DOHH2 (cell line): ENCODE measurements around the gene GRID1.

ENCODE experiments used
- H3F3A ChIP-seq: fragments of 200-600 bp; sonication (generic), shearing (Covaris generic); 2 replicates; pipeline ENCODE4 v1.6.0; 2016; ENCODE audit warnings: antibody characterized with exemption, mild to moderate bottlenecking; ENCODE audit not compliant: control insufficient read depth, insufficient read depth
- H3K27ac ChIP-seq: fragments of 200-600 bp; sonication (generic); 2 replicates; pipeline ENCODE4 v1.5.1; 2014; ENCODE audit warnings: low read depth, mild to moderate bottlenecking, low read length, moderate library complexity
- H3K27me3 ChIP-seq: fragments of 200-600 bp; sonication (generic); 2 replicates; pipeline ENCODE4 v1.6.1; 2014; ENCODE audit warnings: mild to moderate bottlenecking, low read length, mixed read lengths; ENCODE audit not compliant: control insufficient read depth
- H3K36me3 ChIP-seq: fragments of 200-600 bp; sonication (generic); 2 replicates; pipeline ENCODE4 v1.6.1; 2014; ENCODE audit warnings: mild to moderate bottlenecking, low read length, moderate library complexity, mixed read lengths; ENCODE audit not compliant: control insufficient read depth
- H3K4me1 ChIP-seq: fragments of 200-600 bp; sonication (generic); 2 replicates; pipeline ENCODE4 v1.6.1; 2014; ENCODE audit warnings: mild to moderate bottlenecking, low read length, mixed read lengths; ENCODE audit not compliant: control insufficient read depth
- H3K4me2 ChIP-seq: fragments of 200-600 bp; sonication (generic); 2 replicates; pipeline ENCODE4 v1.6.0; 2014; ENCODE audit warnings: mild to moderate bottlenecking, low read length, moderate library complexity
- H3K4me3 ChIP-seq: fragments of 200-600 bp; sonication (generic); 2 replicates; pipeline ENCODE4 v1.5.1; 2014; ENCODE audit warnings: mild to moderate bottlenecking, low read length, mixed read lengths
- H3K79me2 ChIP-seq: fragments of 200-600 bp; sonication (generic); 2 replicates; pipeline ENCODE4 v1.6.1; 2014; ENCODE audit warnings: mild to moderate bottlenecking, low read length, mixed read lengths; ENCODE audit not compliant: control insufficient read depth
- H3K9me2 ChIP-seq: fragments of 200-600 bp; sonication (generic); replicated peaks from 2 replicates; pipeline ENCODE4 v1.6.1; 2014; ENCODE audit warnings: mild to moderate bottlenecking, low read length, mixed read lengths; ENCODE audit not compliant: control insufficient read depth
- H3K9me3 ChIP-seq: fragments of 200-600 bp; sonication (generic); 2 replicates; pipeline ENCODE4 v1.6.1; 2014; ENCODE audit warnings: antibody characterized with exemption, low read length, mixed read lengths; ENCODE audit not compliant: control insufficient read depth, insufficient read depth
- H4K20me1 ChIP-seq: fragments of 200-600 bp; sonication (generic); 2 replicates; pipeline ENCODE4 v1.6.0; 2014; ENCODE audit warnings: low read depth, mild to moderate bottlenecking, antibody characterized with exemption, low read length, moderate library complexity; ENCODE audit not compliant: control insufficient read depth, insufficient read depth
- EZH2phosphoT487 ChIP-seq: fragments of 200-600 bp; sonication (generic); IDR thresholded peaks from 2 replicates; pipeline ENCODE4 v1.6.1; 2017; ENCODE audit warnings: borderline replicate concordance, mild to moderate bottlenecking, antibody characterized with exemption, low read length, moderate library complexity, mixed read lengths
- TF ChIP-seq, protein P1 (sequence below): fragments of 200-600 bp; sonication (generic); IDR thresholded peaks from one replicate; pipeline ENCODE4 v1.5.1; 2014; ENCODE audit warnings: antibody characterized with exemption, mild to moderate bottlenecking, low read depth, low read length; ENCODE audit not compliant: poor library complexity, severe bottlenecking

The GRID1 gene

DNA sequence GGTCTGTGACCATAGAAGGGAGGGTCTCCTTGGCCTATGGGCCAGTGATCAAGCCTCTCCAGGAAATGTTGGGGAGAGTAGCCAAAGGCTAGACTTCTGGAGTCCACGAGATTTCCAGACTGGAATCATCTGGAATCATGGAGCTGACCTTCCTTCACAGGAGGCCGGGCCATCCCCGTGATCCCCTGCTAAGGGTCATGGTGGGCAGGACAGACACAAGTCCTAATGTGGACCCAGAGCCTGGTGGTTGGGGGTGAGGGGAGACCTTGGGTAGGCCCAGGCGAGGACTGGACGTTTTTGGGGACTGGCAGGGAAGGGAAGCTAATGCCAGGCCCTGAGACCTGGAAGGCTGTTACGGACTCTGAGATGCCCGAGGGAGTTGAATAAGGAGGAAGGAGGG, 9.8 kb upstream of the GRID1 start:
- no peaks in the 10 kb centered on the region for H3K9me3 ChIP-seq
- no peaks in the 10 kb centered on the region for H3K27me3 ChIP-seq
- H3K4me3 ChIP-seq = no peak overlapping the region
- H4K20me1 ChIP-seq = no peaks in the 10 kb centered on the region
- TF ChIP-seq, protein P1, sequence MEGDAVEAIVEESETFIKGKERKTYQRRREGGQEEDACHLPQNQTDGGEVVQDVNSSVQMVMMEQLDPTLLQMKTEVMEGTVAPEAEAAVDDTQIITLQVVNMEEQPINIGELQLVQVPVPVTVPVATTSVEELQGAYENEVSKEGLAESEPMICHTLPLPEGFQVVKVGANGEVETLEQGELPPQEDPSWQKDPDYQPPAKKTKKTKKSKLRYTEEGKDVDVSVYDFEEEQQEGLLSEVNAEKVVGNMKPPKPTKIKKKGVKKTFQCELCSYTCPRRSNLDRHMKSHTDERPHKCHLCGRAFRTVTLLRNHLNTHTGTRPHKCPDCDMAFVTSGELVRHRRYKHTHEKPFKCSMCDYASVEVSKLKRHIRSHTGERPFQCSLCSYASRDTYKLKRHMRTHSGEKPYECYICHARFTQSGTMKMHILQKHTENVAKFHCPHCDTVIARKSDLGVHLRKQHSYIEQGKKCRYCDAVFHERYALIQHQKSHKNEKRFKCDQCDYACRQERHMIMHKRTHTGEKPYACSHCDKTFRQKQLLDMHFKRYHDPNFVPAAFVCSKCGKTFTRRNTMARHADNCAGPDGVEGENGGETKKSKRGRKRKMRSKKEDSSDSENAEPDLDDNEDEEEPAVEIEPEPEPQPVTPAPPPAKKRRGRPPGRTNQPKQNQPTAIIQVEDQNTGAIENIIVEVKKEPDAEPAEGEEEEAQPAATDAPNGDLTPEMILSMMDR = no peak
- TF ChIP-seq EZH2phosphoT487 = no peak
- H3F3A ChIP-seq = no peaks in the 10 kb centered on the region
- no peaks in the 10 kb centered on the region for H3K79me2 ChIP-seq
- no peak overlapping the region for H3K27ac ChIP-seq
- peaks cover 10% of the 10 kb centered on the region for H3K4me1 ChIP-seq
- no peak overlapping the region for H3K4me2 ChIP-seq
- H3K36me3 ChIP-seq = no peaks in the 10 kb centered on the region
- H3K9me2 ChIP-seq = no peaks in the 10 kb centered on the region

DNA sequence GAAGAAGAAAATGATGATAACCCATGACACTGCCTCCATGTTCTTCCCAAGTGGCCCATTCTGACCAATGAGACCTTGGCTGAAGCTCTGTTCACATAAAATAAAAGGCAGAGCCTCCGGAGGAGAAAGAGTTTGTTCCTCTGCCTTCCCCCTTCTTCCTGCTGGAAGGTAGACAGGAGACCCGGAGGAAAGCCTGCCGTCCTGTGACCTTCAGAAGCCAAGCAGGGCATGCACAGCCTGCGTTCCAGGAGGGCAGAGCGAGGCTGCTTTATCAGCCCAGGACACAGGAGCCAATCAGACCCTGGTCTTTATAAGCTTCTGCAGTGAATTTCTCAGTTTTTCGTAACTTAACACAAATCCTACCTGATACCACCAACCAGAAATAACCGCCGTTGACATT, 8.6 kb upstream of the GRID1 start:
- Histone ChIP-seq H3K27ac (no peak overlapping the region), H3K4me1 (peaks cover 10% of the 10 kb centered on the region), H3K9me2 (no peaks in the 10 kb centered on the region), H3K79me2 (no peaks in the 10 kb centered on the region), H3K4me3 (no peak overlapping the region), H3K27me3 (no peaks in the 10 kb centered on the region), H3K4me2 (no peak overlapping the region), H3K9me3 (no peaks in the 10 kb centered on the region), H3K36me3 (no peaks in the 10 kb centered on the region), H3F3A (no peaks in the 10 kb centered on the region), H4K20me1 (no peaks in the 10 kb centered on the region)
- TF ChIP-seq, protein P1 = no peak
- no peak for TF ChIP-seq EZH2phosphoT487

DNA sequence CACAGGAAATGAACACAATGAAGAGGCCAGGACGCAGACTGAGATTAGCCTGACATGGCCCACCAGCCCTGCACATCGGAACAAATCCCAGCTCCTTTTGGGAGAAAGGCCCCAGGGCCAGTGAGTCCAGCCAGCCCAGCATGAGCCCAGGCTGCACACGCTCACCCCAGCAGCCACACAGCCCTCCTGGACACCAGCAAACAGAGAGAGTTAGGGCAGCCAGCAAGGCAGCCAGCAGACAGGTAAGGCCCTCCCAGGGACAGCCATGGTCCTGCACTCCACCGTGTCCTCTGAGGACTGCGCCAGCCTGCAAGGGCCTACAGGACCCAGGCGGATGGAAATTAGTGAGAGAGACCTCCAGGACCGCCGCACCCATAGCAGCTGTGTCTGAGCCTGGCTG, 8.1 kb upstream of the GRID1 start:
- Histone ChIP-seq H4K20me1 (no peaks in the 10 kb centered on the region), H3F3A (no peaks in the 10 kb centered on the region), H3K4me3 (no peak overlapping the region), H3K9me2 (no peaks in the 10 kb centered on the region), H3K27me3 (no peaks in the 10 kb centered on the region), H3K9me3 (no peaks in the 10 kb centered on the region), H3K4me1 (peaks cover 10% of the 10 kb centered on the region), H3K79me2 (no peaks in the 10 kb centered on the region), H3K27ac (no peak overlapping the region), H3K36me3 (no peaks in the 10 kb centered on the region), H3K4me2 (no peak overlapping the region)
- TF ChIP-seq, protein P1 = no peak
- TF ChIP-seq EZH2phosphoT487 = no peak

DNA sequence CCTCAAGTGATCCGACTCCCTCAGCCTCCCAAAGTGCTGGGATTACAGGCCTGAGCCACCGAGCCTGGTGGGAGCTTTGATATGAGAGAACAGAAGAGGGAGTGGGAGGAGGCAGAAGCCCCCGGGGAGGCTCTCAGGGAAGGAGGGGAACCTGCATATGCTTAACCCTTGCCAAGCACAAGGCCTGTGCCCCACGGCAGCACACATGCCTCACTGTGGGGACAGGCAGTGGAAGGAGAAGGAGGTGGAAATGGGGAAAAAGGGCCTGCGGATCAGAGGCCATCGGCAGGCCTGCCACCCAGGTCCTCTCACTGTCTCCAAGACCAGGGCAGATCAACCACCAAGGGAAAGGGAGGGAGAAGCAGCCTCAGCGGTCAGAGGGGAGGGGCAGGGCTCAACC, 7.2 kb upstream of the GRID1 start:
- Histone ChIP-seq H3K4me1 (peaks cover 10% of the 10 kb centered on the region), H3K36me3 (no peaks in the 10 kb centered on the region), H3K4me3 (no peak overlapping the region), H3K9me3 (no peaks in the 10 kb centered on the region), H3K9me2 (no peaks in the 10 kb centered on the region), H3K4me2 (no peak overlapping the region), H3K27ac (no peak overlapping the region), H4K20me1 (no peaks in the 10 kb centered on the region), H3F3A (no peaks in the 10 kb centered on the region), H3K79me2 (no peaks in the 10 kb centered on the region), H3K27me3 (no peaks in the 10 kb centered on the region; the same call in 1 of the 2 replicates)
- TF ChIP-seq, protein P1 = no peak
- TF ChIP-seq EZH2phosphoT487 = no peak
